Regular cardiac myocyte (primary cell): ENCODE measurements around the gene OR9K2. TPM values are rescaled to one million over a fixed set of nuclear protein-coding genes. Genes with fewer than 3 reads are reported as not detected.

Experiments
- total RNA-seq: library from RNA; depleted of rRNA; stranded (reverse); fragments of >200 nt; gene quantifications from 2 replicates; pipeline ENCODE4 v1.2.3, GENCODE V29; 2014

OR9K2 gene
- total RNA-seq = not detected in 2 replicates

GRCh38 chr12:55126106-55126505 is at the start of gene OR9K2:
TSS of gene OR9K2 (plus strand) at chr12:55126406. CDS start at chr12:55129835, 3,429 bp downstream.

Other genes with a start within 250 kb of the OR9K2 start
- not detected in 2 replicates for gene TESPA1, start 141.6 kb upstream of the OR9K2 start, total RNA-seq
- gene NEUROD4, start 106.4 kb upstream of the OR9K2 start, total RNA-seq = not detected in 2 replicates
- not detected in 2 replicates for gene OR10A7, start 94.6 kb downstream of the OR9K2 start, total RNA-seq
- gene OR6C74, start 118.2 kb downstream of the OR9K2 start, total RNA-seq = under 0.01 TPM in 1 of 2 replicates, not detected in the other
- not detected in 2 replicates for gene OR6C6, start 170.2 kb downstream of the OR9K2 start, total RNA-seq
- gene OR6C1, start 187.9 kb downstream of the OR9K2 start, total RNA-seq = not detected in 2 replicates
- gene OR6C3, start 204.3 kb downstream of the OR9K2 start, total RNA-seq = not detected in 2 replicates
- not detected in 2 replicates for gene OR6C75, start 236.6 kb downstream of the OR9K2 start, total RNA-seq